Upper lobe of left lung (tissue), 6 donors: ENCODE results near the gene CRABP1. TPM values are rescaled to one million over a fixed set of nuclear protein-coding genes. Genes with fewer than 3 reads are reported as not detected.
A peak's percentile ranks its signal among the peaks of the same experiment; 100 is the strongest.

Source experiments
- ATAC-seq, 2 donors: fragments of 200-7000 bp; cut with Tn5 transposase; one replicate each; pipeline ENCODE4 v1.9.1; 2022; ENCODE audit warnings: mild to moderate bottlenecking in 2 of 2, moderate library complexity in 2 of 2; ENCODE audit not compliant: low FRiP score in 2 of 2
- DNase-seq, 2 donors: peaks; one replicate each; pipeline ENCODE4 v3.0.0-alpha.2; 2019 to 2020
- H3K27ac ChIP-seq, 4 donors: fragments of 200-600 bp; sonication (generic); one replicate each; pipeline ENCODE4 v1.5.1; 2016 to 2019
- H3K27me3 ChIP-seq, 4 donors: fragments of 200-600 bp; sonication (generic); one replicate each; pipeline ENCODE4 v1.5.1; 2017 to 2019
- H3K36me3 ChIP-seq, 4 donors: fragments of 200-600 bp; sonication (generic); one replicate each; pipeline ENCODE4 v1.5.1; 2016 to 2019
- H3K4me1 ChIP-seq, 4 donors: fragments of 200-600 bp; sonication (generic); one replicate each; pipeline ENCODE4 v1.5.1; 2018 to 2019
- H3K4me3 ChIP-seq, 4 donors: fragments of 200-600 bp; sonication (generic); one replicate each; pipeline ENCODE4 v1.5.1; 2017 to 2019; ENCODE audit warnings: mild to moderate bottlenecking in 2 of 4, moderate library complexity in 1 of 4
- H3K9me3 ChIP-seq, 4 donors: fragments of 200-600 bp; sonication (generic); one replicate each; pipeline ENCODE4 v1.5.1; 2018 to 2019
- EP300 ChIP-seq, 4 donors: sonication (generic); formaldehyde crosslinking; IDR thresholded peaks; one replicate each; pipeline ENCODE4 v1.5.1; 2017; ENCODE audit warnings: antibody characterized with exemption in 4 of 4, control low read depth in 2 of 4
- POLR2A ChIP-seq, 4 donors: fragments of 450-650 bp; IDR thresholded peaks; one replicate each; pipeline ENCODE4 v1.5.1; 2016 to 2017; ENCODE audit warnings: antibody characterized with exemption in 4 of 4, mild to moderate bottlenecking in 2 of 4
- POLR2AphosphoS5 ChIP-seq, 2 donors: sonication (generic); formaldehyde crosslinking; IDR thresholded peaks; one replicate each; pipeline ENCODE4 v1.5.1; 2017; ENCODE audit warnings: antibody characterized with exemption in 2 of 2
- WGBS, 2 donors: methylation state at CpG; one replicate each; pipeline ENCODE4 v1.1.5; 2017 to 2018; 5-methylcytosine and 5-hydroxymethylcytosine counted together
- total RNA-seq, 6 donors: library from RNA; depleted of rRNA in 4 of 6; stranded (reverse); fragments of >200 nt in 4 of 6; gene quantifications; one replicate each; pipeline versions ENCODE4 v1.1.0 to v1.2.1, GENCODE V29; 2016 to 2021
- TF ChIP-seq, protein P1 (sequence below), 6 experiments: fragments of 450-650 bp in 4 of 6; fragments of 200-600 bp in 2 of 6; sonication (generic) in 2 of 6; IDR thresholded peaks; one replicate each; pipeline ENCODE4 v1.5.1; 2016 to 2019; ENCODE audit warnings: antibody characterized with exemption in 6 of 6
- donor health status: DM: no; HTN: no; CAD: no; lungs with moderate emphysema.
- donor health status: DM: no; HTN: yes; CAD: no; lungs with severe emphysema.

CRABP1 gene
- total RNA-seq, 6 donors from 2014 or later, result 0.44 to 0.57 TPM; not detected in 4

DNA sequence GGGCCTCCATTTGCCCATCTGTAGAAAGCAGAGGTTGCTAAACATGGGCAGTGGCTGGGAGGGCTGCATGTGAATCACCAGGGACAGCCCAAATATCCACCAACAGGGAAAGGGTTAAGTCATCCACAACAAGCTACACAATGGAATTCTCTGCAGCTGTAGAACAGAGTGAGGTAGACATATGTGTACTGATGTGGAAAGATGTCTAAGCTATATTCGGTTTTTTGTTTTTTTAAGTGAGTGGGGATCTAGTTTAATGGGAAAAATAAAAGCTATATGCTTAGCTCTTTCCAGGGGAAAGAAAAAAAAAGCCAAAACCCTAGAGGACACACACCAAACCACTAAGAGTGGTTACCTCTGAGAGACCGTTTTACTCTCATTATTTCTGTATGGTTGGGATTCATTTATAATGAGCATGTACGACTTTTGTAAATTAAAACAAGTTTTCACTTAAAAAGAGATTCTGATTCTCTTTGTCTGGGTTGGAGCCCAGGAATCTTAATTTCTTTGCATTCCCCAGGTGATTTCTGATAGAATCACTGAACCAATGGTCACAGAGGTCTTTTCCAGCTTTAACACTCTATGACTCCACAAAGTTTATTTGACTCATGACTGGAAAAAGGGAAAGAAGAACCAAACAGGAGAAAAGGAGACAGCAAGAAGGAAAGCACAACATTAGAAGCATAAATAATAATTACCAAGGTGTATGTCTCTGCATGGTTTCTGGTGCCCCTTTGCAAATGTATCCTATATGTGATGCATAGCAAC is 19.1 kb downstream of the CRABP1 start:
- Histone ChIP-seq H3K36me3 (no peaks in the 10 kb centered on the region), H3K4me3 (no peak overlapping the region), H3K4me1 (no peaks in the 10 kb centered on the region), H3K27ac (no peak overlapping the region), H3K27me3 (no peaks in the 10 kb centered on the region), H3K9me3 (no peaks in the 10 kb centered on the region)
- DNase-seq, result no peak
- TF ChIP-seq POLR2AphosphoS5 (IDR thresholded peaks at IDR 0.05) (no peak), POLR2A (IDR thresholded peaks at IDR 0.05) (no peak), EP300 (IDR thresholded peaks at IDR 0.05) (no peak)
- TF ChIP-seq, protein P1, sequence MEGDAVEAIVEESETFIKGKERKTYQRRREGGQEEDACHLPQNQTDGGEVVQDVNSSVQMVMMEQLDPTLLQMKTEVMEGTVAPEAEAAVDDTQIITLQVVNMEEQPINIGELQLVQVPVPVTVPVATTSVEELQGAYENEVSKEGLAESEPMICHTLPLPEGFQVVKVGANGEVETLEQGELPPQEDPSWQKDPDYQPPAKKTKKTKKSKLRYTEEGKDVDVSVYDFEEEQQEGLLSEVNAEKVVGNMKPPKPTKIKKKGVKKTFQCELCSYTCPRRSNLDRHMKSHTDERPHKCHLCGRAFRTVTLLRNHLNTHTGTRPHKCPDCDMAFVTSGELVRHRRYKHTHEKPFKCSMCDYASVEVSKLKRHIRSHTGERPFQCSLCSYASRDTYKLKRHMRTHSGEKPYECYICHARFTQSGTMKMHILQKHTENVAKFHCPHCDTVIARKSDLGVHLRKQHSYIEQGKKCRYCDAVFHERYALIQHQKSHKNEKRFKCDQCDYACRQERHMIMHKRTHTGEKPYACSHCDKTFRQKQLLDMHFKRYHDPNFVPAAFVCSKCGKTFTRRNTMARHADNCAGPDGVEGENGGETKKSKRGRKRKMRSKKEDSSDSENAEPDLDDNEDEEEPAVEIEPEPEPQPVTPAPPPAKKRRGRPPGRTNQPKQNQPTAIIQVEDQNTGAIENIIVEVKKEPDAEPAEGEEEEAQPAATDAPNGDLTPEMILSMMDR (IDR thresholded peaks at IDR 0.05), result no peak
- no peak for ATAC-seq
- 71 to 77% methylated on average over 3 of the region's 3 CpGs for WGBS, 2 donors

DNA sequence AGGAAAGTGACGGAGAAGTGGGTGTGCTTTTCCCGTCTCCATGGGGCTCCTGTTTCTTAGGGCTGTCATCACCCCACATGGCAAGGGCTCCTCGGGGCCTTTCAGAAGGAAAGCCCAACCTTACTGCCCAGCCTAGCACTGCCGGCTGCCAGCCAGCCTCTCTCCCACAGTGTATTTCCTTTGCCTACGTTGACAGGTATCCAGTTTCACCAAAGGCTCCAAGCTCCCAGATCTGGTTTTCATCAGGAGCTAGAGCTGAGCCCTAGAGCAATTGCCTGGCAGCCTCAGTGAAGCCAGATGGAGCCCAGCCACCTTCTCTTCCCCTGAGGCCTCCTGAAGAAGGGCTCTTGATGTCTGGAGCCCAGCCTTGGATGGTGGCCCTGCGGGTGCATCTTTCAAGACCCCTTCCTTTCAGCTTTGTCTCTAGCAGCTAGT is 20.2 kb downstream of the CRABP1 start:
- ATAC-seq (no peak), DNase-seq (no peak)
- TF ChIP-seq POLR2AphosphoS5 (IDR thresholded peaks at IDR 0.05) (no peak), POLR2A (IDR thresholded peaks at IDR 0.05) (no peak), EP300 (IDR thresholded peaks at IDR 0.05) (no peak)
- TF ChIP-seq, protein P1 (IDR thresholded peaks at IDR 0.05), result no peak
- no peaks in the 10 kb centered on the region for H3K9me3 ChIP-seq
- no peaks in the 10 kb centered on the region for H3K4me1 ChIP-seq
- no peak overlapping the region for H3K4me3 ChIP-seq
- no peak overlapping the region for H3K27ac ChIP-seq
- WGBS, 2 donors, result 75 to 88% methylated on average over 4 to 6 of the region's 6 CpGs
- H3K27me3 ChIP-seq, result no peaks in the 10 kb centered on the region
- no peaks in the 10 kb centered on the region for H3K36me3 ChIP-seq

DNA sequence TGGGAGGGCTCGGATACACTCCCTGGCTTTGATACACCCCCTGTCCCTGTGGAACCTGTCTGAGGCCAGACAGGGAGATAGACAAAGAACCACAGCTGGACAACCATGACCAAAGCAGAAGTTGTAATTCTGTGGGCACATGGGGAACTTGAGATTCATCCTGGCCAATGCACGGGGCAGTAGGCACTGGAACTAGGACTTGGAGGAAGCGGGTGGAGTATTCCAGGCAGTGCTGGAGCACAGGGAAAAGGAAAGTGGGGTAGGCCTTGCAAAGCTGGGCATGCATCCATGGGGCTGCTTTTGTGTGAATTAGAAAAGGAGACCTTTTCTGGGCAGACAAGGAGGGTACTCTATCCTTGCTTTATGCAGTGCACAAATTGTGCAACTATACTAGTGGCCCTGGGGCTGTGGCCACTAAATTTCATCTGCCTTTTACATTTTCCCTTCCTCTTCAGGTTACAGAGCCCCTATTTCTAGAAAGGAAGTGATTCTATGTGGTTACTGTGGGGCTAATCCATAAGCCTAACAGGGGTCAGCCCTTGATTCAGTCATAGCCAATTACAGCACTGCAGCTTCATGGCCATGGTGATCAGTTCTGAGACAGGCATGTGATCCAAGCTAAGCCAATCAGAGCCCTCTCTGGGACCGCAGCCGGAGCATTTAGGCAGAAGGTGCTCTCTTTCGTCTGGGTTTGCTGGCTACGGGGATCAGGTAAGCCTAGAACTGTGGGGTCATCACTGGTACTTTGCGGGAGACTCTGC is 21.0 kb downstream of the CRABP1 start:
- Histone ChIP-seq H3K4me1 (peaks cover 0 to 7% (median 3%) of the 10 kb centered on the region in 4 donors), H3K36me3 (no peaks in the 10 kb centered on the region), H3K27ac (no peak overlapping the region), H3K27me3 (no peaks in the 10 kb centered on the region), H3K4me3 (no peak overlapping the region), H3K9me3 (no peaks in the 10 kb centered on the region)
- DNase-seq (no peak), ATAC-seq (peak in 1 of 2 donors; percentile 52)
- TF ChIP-seq POLR2AphosphoS5 (IDR thresholded peaks at IDR 0.05) (no peak), EP300 (IDR thresholded peaks at IDR 0.05) (no peak), POLR2A (IDR thresholded peaks at IDR 0.05) (no peak)
- WGBS, 2 donors, result 83 to 89% methylated on average over 8 of the region's 8 CpGs

DNA sequence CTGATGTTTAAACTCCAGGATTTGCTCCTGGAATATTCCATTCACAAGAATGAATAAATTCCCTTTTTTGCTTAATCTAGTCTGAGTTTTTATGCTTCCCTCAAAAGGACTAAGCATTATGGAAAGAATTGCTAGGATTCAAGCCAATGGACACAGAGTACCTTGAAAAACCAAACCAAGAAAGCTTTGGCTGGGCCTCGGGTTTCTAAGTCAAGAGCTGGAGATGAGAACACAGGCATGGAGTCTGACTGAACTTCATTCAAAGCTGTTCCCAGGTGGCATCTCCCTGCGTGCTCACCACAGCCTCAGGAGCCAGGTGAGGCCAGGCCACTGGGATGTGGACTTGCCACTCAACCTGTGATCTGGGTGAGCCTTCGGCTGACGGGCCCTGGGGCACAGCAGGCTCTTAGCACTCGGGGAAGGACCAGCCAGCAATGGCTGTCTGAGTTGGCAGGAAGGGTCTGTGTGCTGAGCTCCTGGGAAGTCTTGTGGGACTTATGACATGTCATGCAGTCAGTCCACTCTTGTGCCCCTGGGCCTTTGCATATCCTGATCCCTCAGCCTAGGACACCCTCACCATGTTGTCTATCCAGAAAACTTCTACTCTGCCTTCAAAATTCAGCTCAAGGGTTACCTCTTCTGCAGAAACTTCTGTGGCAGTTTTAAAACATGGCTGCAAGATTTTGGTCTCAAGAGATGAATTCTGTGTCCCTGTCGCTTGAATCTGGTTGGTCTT is 21.8 kb downstream of the CRABP1 start:
- TF ChIP-seq POLR2AphosphoS5 (IDR thresholded peaks at IDR 0.05) (no peak), POLR2A (IDR thresholded peaks at IDR 0.05) (no peak), EP300 (IDR thresholded peaks at IDR 0.05) (no peak)
- TF ChIP-seq, protein P1 (IDR thresholded peaks at IDR 0.05), result no peak
- Histone ChIP-seq H3K9me3 (no peaks in the 10 kb centered on the region), H3K4me3 (no peak overlapping the region), H3K27me3 (no peaks in the 10 kb centered on the region), H3K36me3 (no peaks in the 10 kb centered on the region), H3K27ac (no peak overlapping the region), H3K4me1 (peaks cover 0 to 8% (median 3%) of the 10 kb centered on the region in 4 donors)
- no peak for DNase-seq
- ATAC-seq, result no peak
- WGBS, 2 donors, result 87 to 94% methylated on average over 3 to 6 of the region's 6 CpGs
